Mesendoderm (in vitro differentiated cells): ENCODE results near the gene MRPL16.

Experiments used
- DNase-seq: peaks from one replicate; pipeline ENCODE4 v3.0.0; 2013
- H2AK5ac ChIP-seq: 2 replicates; pipeline ENCODE4 v1.6.1; 2013; ENCODE audit warnings: low read length, inconsistent platforms
- H2BK120ac ChIP-seq: 2 replicates; pipeline ENCODE4 v1.6.1; 2013; ENCODE audit warnings: low read depth, mild to moderate bottlenecking, low read length, moderate library complexity, mixed read lengths
- H2BK15ac ChIP-seq: replicated peaks from 2 replicates; pipeline ENCODE4 v1.6.1; 2013; ENCODE audit warnings: low read depth, mild to moderate bottlenecking, moderate library complexity
- H2BK5ac ChIP-seq: 2 replicates; pipeline ENCODE4 v1.6.1; 2013; ENCODE audit warnings: low read length, inconsistent platforms
- H3K18ac ChIP-seq: 2 replicates; pipeline ENCODE4 v1.6.1; 2013; ENCODE audit warnings: mild to moderate bottlenecking, low read length, mixed read lengths
- H3K23ac ChIP-seq: one replicate; pipeline ENCODE4 v1.6.1; 2013; ENCODE audit warnings: low read length
- H3K27ac ChIP-seq: 2 replicates; pipeline ENCODE4 v1.5.1; 2013; ENCODE audit warnings: low read depth, mild to moderate bottlenecking, inconsistent platforms, low read length, moderate library complexity
- H3K27me3 ChIP-seq: 2 replicates; pipeline ENCODE4 v1.6.1; 2013; ENCODE audit warnings: low read length, control low read depth, mild to moderate bottlenecking, inconsistent platforms; ENCODE audit not compliant: insufficient read depth, poor library complexity
- H3K36me3 ChIP-seq: 2 replicates; pipeline ENCODE4 v1.6.1; 2013; ENCODE audit warnings: low read length, inconsistent platforms; ENCODE audit not compliant: control insufficient read depth, insufficient read depth
- H3K4ac ChIP-seq: one replicate; pipeline ENCODE4 v1.6.1; 2013; ENCODE audit warnings: low read depth, mild to moderate bottlenecking, low read length, moderate library complexity
- H3K4me1 ChIP-seq: 2 replicates; pipeline ENCODE4 v1.6.1; 2013; ENCODE audit warnings: low read depth, low read length, inconsistent platforms; ENCODE audit not compliant: control insufficient read depth
- H3K4me2 ChIP-seq: 2 replicates; pipeline ENCODE4 v1.6.1; 2013; ENCODE audit warnings: low read length
- H3K4me3 ChIP-seq: 2 replicates; pipeline ENCODE4 v1.5.1; 2013; ENCODE audit warnings: mild to moderate bottlenecking, low read length
- H3K56ac ChIP-seq: one replicate; pipeline ENCODE4 v1.6.1; 2013; ENCODE audit warnings: low read length
- H3K79me1 ChIP-seq: 2 replicates; pipeline ENCODE4 v1.6.1; 2013; ENCODE audit warnings: low read length, inconsistent platforms
- H3K79me2 ChIP-seq: 2 replicates; pipeline ENCODE4 v1.6.1; 2013; ENCODE audit warnings: mild to moderate bottlenecking, low read length; ENCODE audit not compliant: control insufficient read depth, insufficient read depth
- H3K9ac ChIP-seq: 2 replicates; pipeline ENCODE4 v1.6.1; 2013; ENCODE audit warnings: low read length, inconsistent platforms
- H4K5ac ChIP-seq: one replicate; pipeline ENCODE4 v1.6.1; 2013; ENCODE audit warnings: low read length
- H4K8ac ChIP-seq: one replicate; pipeline ENCODE4 v1.6.1; 2013; ENCODE audit warnings: low read depth, mild to moderate bottlenecking, control low read depth, low read length, moderate library complexity
- WGBS: extraction: QIAGEN DNeasy Blood & Tissue Kit; methylation state at CpG from one replicate; pipeline ENCODE4 v1.1.7; 2013; ENCODE audit warnings: low lambda C conversion rate, missing lambda C conversion rate; ENCODE audit not compliant: insufficient coverage; ENCODE audit errors: extremely low coverage; 5-methylcytosine and 5-hydroxymethylcytosine counted together

MRPL16 gene

GRCh38 chr11:59756845-59757244 is 53.7 kb downstream of the MRPL16 start:
- H2AK5ac ChIP-seq, result no peak overlapping the region
- no peak overlapping the region for H2BK120ac ChIP-seq
- H3K4me1 ChIP-seq, result peaks cover 5% of the 10 kb centered on the region
- no peak overlapping the region for H4K5ac ChIP-seq
- H4K8ac ChIP-seq, result no peak overlapping the region
- no peak overlapping the region for H3K4ac ChIP-seq
- peak; percentile 62 for DNase-seq
- no peak overlapping the region for H2BK15ac ChIP-seq
- no peak overlapping the region for H2BK5ac ChIP-seq
- peak overlapping the region; percentile 19 for H3K56ac ChIP-seq
- H3K18ac ChIP-seq, result no peak overlapping the region
- peaks cover 46% of the 10 kb centered on the region for H3K79me2 ChIP-seq
- peaks cover 33% of the 10 kb centered on the region for H3K79me1 ChIP-seq
- H3K4me2 ChIP-seq, result no peak overlapping the region
- no peak overlapping the region for H3K9ac ChIP-seq
- H3K4me3 ChIP-seq, result no peak overlapping the region
- no peaks in the 10 kb centered on the region for H3K27me3 ChIP-seq
- no peaks in the 10 kb centered on the region for H3K36me3 ChIP-seq
- H3K27ac ChIP-seq, result no peak overlapping the region
- no CpG with 5 or more reads among the region's 4 CpGs for WGBS
- no peak overlapping the region for H3K23ac ChIP-seq

- Histone ChIP-seq H4K5ac (no peak overlapping the region), H3K79me1 (peaks cover 32% of the 10 kb centered on the region), H2AK5ac (no peak overlapping the region), H4K8ac (no peak overlapping the region), H3K4me1 (peaks cover 5% of the 10 kb centered on the region), H3K23ac (no peak overlapping the region), H3K27ac (no peak overlapping the region), H3K18ac (no peak overlapping the region), H3K27me3 (no peaks in the 10 kb centered on the region), H2BK120ac (no peak overlapping the region), H3K79me2 (peaks cover 46% of the 10 kb centered on the region), H3K36me3 (no peaks in the 10 kb centered on the region), H3K4me2 (peak overlapping the region; percentile 78), H3K4ac (no peak overlapping the region), H3K4me3 (no peak overlapping the region), H3K56ac (peak overlapping the region; percentile 18), H2BK5ac (no peak overlapping the region), H3K9ac (peak overlapping the region; percentile 81), H2BK15ac (no peak overlapping the region)
- WGBS, result no CpG with 5 or more reads among the region's 3 CpGs
- no peak for DNase-seq
Observed at GRCh38 chr11:59756558-59756840, 54.1 kb downstream of the MRPL16 start.
